HG03108 (cell line): ENCODE results near the gene ABCB7.
"Not testable (repeated sequence)": the region's sequence is repeated elsewhere in the genome, so short reads cannot be mapped to it uniquely, and the experiment has no call there.

Source experiments
- ATAC-seq: cut with Tn5 transposase; IDR thresholded peaks from one replicate; pipeline ENCODE4 v1.9.1; 2021; ENCODE audit warnings: moderate library complexity; ENCODE audit not compliant: unreplicated experiment

Gene ABCB7

GRCh38 chrX:75155827-75156525 lies at the start of gene ABCB7:
Gene ABCB7, minus strand, starts transcription at chrX:75156283. Its CDS starts 11 bp downstream, at chrX:75156272.
- peak; percentile 77 for ATAC-seq

- ATAC-seq = not testable (repeated sequence)
Observed at GRCh38 chrX:75188415-75189206, 32.5 kb upstream of the ABCB7 start.

GRCh38 chrX:75181721-75182120 lies 25.6 kb upstream of the ABCB7 start:
- ATAC-seq = no peak

- ATAC-seq = not testable (repeated sequence)
Observed at GRCh38 chrX:75179536-75180293, 23.6 kb upstream of the ABCB7 start.

GRCh38 chrX:75172257-75172890 lies 16.3 kb upstream of the ABCB7 start:
- not testable (repeated sequence) for ATAC-seq

- no peak for ATAC-seq
Observed at GRCh38 chrX:75158054-75158453, 2.0 kb upstream of the ABCB7 start.

GRCh38 chrX:75156531-75156945 lies 455 bp upstream of the ABCB7 start:
- no peak for ATAC-seq

GRCh38 chrX:75155447-75155826 lies 646 bp downstream of the ABCB7 start:
- peak; percentile 32 for ATAC-seq

- no peak for ATAC-seq
Observed at GRCh38 chrX:75154871-75155270, 1.2 kb downstream of the ABCB7 start.

GRCh38 chrX:75151827-75152592 lies 4.1 kb downstream of the ABCB7 start:
- no peak for ATAC-seq

GRCh38 chrX:75149654-75150053 lies 6.4 kb downstream of the ABCB7 start:
- no peak for ATAC-seq

- no peak for ATAC-seq
Observed at GRCh38 chrX:75132672-75133071, 23.4 kb downstream of the ABCB7 start.

GRCh38 chrX:75131973-75132627 lies 24.0 kb downstream of the ABCB7 start:
- no peak for ATAC-seq

GRCh38 chrX:75129069-75129468 lies 27.0 kb downstream of the ABCB7 start:
- not testable (repeated sequence) for ATAC-seq

- ATAC-seq = no peak
Observed at GRCh38 chrX:75118296-75118695, 37.8 kb downstream of the ABCB7 start.

GRCh38 chrX:75115707-75116413 lies 40.2 kb downstream of the ABCB7 start:
- ATAC-seq = no peak

GRCh38 chrX:75114638-75115037 lies 41.4 kb downstream of the ABCB7 start:
- ATAC-seq = no peak

GRCh38 chrX:75113664-75114063 lies 42.4 kb downstream of the ABCB7 start:
- ATAC-seq = no peak

- ATAC-seq = no peak
Observed at GRCh38 chrX:75107863-75108509, 48.1 kb downstream of the ABCB7 start.
